Measurements from ENCODE around the gene GAS6. TPM values are rescaled to one million over a fixed set of nuclear protein-coding genes. Genes with fewer than 3 reads are reported as not detected.
"Not testable (repeated sequence)": the region's sequence is repeated elsewhere in the genome, so short reads cannot be mapped to it uniquely, and the experiment has no call there.

GAS6 gene
- total RNA-seq, 1 donor from 2014 or later = 20.4 TPM

GRCh38 chr13:113826446-113826845 lies 37.4 kb downstream of the GAS6 start:
- FAIRE-seq; DNase-seq (ENCODE audit: low spot score in 2 of 2): not testable (repeated sequence)

- FAIRE-seq (no peak), DNase-seq (ENCODE audit: low spot score in 2 of 2) (peak in 1 of 2 donors; percentile 29)
These were observed 38.0 kb downstream of the GAS6 start for GRCh38 chr13:113825841-113826240.

- DNase-seq (ENCODE audit: low spot score in 2 of 2) (no peak), FAIRE-seq (no peak)
These were observed 40.1 kb downstream of the GAS6 start for GRCh38 chr13:113823771-113824170.

GRCh38 chr13:113822956-113823744 lies 40.7 kb downstream of the GAS6 start:
- no peak for DNase-seq (ENCODE audit: low spot score in 2 of 2)
- no peak for FAIRE-seq

GRCh38 chr13:113822266-113822665 lies 41.6 kb downstream of the GAS6 start:
- no peak for FAIRE-seq
- no peak for DNase-seq (ENCODE audit: low spot score in 2 of 2)

GRCh38 chr13:113821847-113822246 lies 42.0 kb downstream of the GAS6 start:
- no peak for DNase-seq (ENCODE audit: low spot score in 2 of 2)
- no peak for FAIRE-seq

- FAIRE-seq (no peak), DNase-seq (ENCODE audit: low spot score in 2 of 2) (peak; percentile 82 to 86)
These were observed 42.8 kb downstream of the GAS6 start for GRCh38 chr13:113820813-113821651.

GRCh38 chr13:113819731-113820715 lies 43.9 kb downstream of the GAS6 start:
- DNase-seq (ENCODE audit: low spot score in 2 of 2) = no peak
- FAIRE-seq = no peak

GRCh38 chr13:113819341-113819730 lies 44.5 kb downstream of the GAS6 start:
- no peak for FAIRE-seq
- DNase-seq (ENCODE audit: low spot score in 2 of 2) = no peak

GRCh38 chr13:113818700-113819295 lies 45.1 kb downstream of the GAS6 start:
- FAIRE-seq (no peak), DNase-seq (ENCODE audit: low spot score in 2 of 2) (no peak)

- DNase-seq (ENCODE audit: low spot score in 2 of 2) = no peak
- no peak for FAIRE-seq
These were observed 45.8 kb downstream of the GAS6 start for GRCh38 chr13:113817860-113818691.

- no peak for FAIRE-seq
- peak; percentile 78 to 84 for DNase-seq (ENCODE audit: low spot score in 2 of 2)
These were observed 46.7 kb downstream of the GAS6 start for GRCh38 chr13:113816946-113817859.

GRCh38 chr13:113816254-113816929 lies 47.5 kb downstream of the GAS6 start:
- FAIRE-seq = no peak
- no peak for DNase-seq (ENCODE audit: low spot score in 2 of 2)

GRCh38 chr13:113815151-113816058 lies 48.5 kb downstream of the GAS6 start:
- FAIRE-seq = no peak
- DNase-seq (ENCODE audit: low spot score in 2 of 2) = no peak

- DNase-seq (ENCODE audit: low spot score in 2 of 2) = no peak
- no peak for FAIRE-seq
These were observed 49.4 kb downstream of the GAS6 start for GRCh38 chr13:113814435-113814821.

- DNase-seq (ENCODE audit: low spot score in 2 of 2) (no peak), FAIRE-seq (no peak)
These were observed 50.0 kb downstream of the GAS6 start for GRCh38 chr13:113813749-113814434.
